SK-N-MC (cell line): ENCODE data around the gene PLXNA2.

Experiments
- DNase-seq: peaks from one replicate; pipeline ENCODE4 v3.0.0-alpha.2; 2011; ENCODE audit warnings: low read depth, low spot score
- H3K27ac ChIP-seq: fragments of 200-600 bp; sonication (generic); 2 replicates; pipeline ENCODE4 v1.5.1; 2016; ENCODE audit warnings: mixed run types
- H3K36me3 ChIP-seq: fragments of 200-600 bp; sonication (generic); 2 replicates; pipeline ENCODE4 v1.6.1; 2017; ENCODE audit warnings: antibody characterized with exemption, low read length, mixed read lengths; ENCODE audit not compliant: insufficient read depth
- H3K4me3 ChIP-seq: fragments of 200-600 bp; sonication (generic); 2 replicates; pipeline ENCODE4 v1.5.1; 2016
- H3K9ac ChIP-seq: fragments of 200-600 bp; sonication (generic); 2 replicates; pipeline ENCODE4 v1.8.0; 2017; ENCODE audit warnings: mixed run types, mixed read lengths; ENCODE audit not compliant: insufficient read length
- H3K9me3 ChIP-seq: fragments of 200-600 bp; sonication (generic); 2 replicates; pipeline ENCODE4 v1.6.1; 2017; ENCODE audit warnings: low read depth, mild to moderate bottlenecking, antibody characterized with exemption, low read length, moderate library complexity, mixed read lengths
- EZH2 ChIP-seq: fragments of 200-600 bp; sonication (generic); IDR thresholded peaks from one replicate; pipeline ENCODE4 v1.6.1; 2017; ENCODE audit warnings: antibody characterized with exemption
- FOXP2 ChIP-seq: optimal IDR thresholded peaks from 2 replicates; pipeline ENCODE3; 2011; ENCODE audit warnings: mild to moderate bottlenecking, moderate library complexity; ENCODE audit not compliant: insufficient read depth; ENCODE audit errors: extremely low read length, control extremely low read depth
- POLR2AphosphoS5 ChIP-seq: IDR thresholded peaks from 2 replicates; pipeline ENCODE4 v1.6.1; 2012; ENCODE audit warnings: mild to moderate bottlenecking, low read depth, low read length, borderline replicate concordance

Gene PLXNA2

GRCh38 chr1:208269338-208269666 lies 25.1 kb upstream of the PLXNA2 start:
- no peak overlapping the region for H3K9ac ChIP-seq
- no peaks in the 10 kb centered on the region for H3K9me3 ChIP-seq
- H3K36me3 ChIP-seq, result no peaks in the 10 kb centered on the region
- H3K4me3 ChIP-seq, result no peak overlapping the region
- no peak overlapping the region for H3K27ac ChIP-seq
- no peak for TF ChIP-seq FOXP2
- TF ChIP-seq EZH2, result no peak
- no peak for TF ChIP-seq POLR2AphosphoS5
- no peak for DNase-seq

GRCh38 chr1:208268541-208269337 lies 24.6 kb upstream of the PLXNA2 start:
- Histone ChIP-seq H3K36me3 (no peaks in the 10 kb centered on the region), H3K9me3 (no peaks in the 10 kb centered on the region)
- TF ChIP-seq POLR2AphosphoS5 (no peak), FOXP2 (no peak), EZH2 (no peak)

GRCh38 chr1:208265525-208265924 lies 21.3 kb upstream of the PLXNA2 start:
- DNase-seq, result no peak
- no peaks in the 10 kb centered on the region for H3K36me3 ChIP-seq
- no peak overlapping the region for H3K9ac ChIP-seq
- no peak overlapping the region for H3K4me3 ChIP-seq
- no peak for TF ChIP-seq POLR2AphosphoS5
- TF ChIP-seq EZH2, result no peak
- TF ChIP-seq FOXP2, result no peak
- no peak overlapping the region for H3K27ac ChIP-seq
- H3K9me3 ChIP-seq, result no peaks in the 10 kb centered on the region

More at GRCh38 chr1:208268541-208269337, 24.6 kb upstream of the PLXNA2 start:
- Histone ChIP-seq H3K27ac (no peak overlapping the region), H3K4me3 (no peak overlapping the region), H3K9ac (no peak overlapping the region)
- no peak for DNase-seq

GRCh38 chr1:208265122-208265469 lies 20.9 kb upstream of the PLXNA2 start:
- TF ChIP-seq FOXP2, result no peak
- TF ChIP-seq EZH2, result no peak
- no peak for TF ChIP-seq POLR2AphosphoS5

GRCh38 chr1:208264469-208265121 lies 20.4 kb upstream of the PLXNA2 start:
- no peak overlapping the region for H3K27ac ChIP-seq
- no peak overlapping the region for H3K4me3 ChIP-seq
- H3K36me3 ChIP-seq, result no peaks in the 10 kb centered on the region
- H3K9me3 ChIP-seq, result no peaks in the 10 kb centered on the region
- no peak for TF ChIP-seq POLR2AphosphoS5
- TF ChIP-seq FOXP2, result no peak
- no peak for TF ChIP-seq EZH2
- no peak overlapping the region for H3K9ac ChIP-seq
- DNase-seq, result no peak

More at GRCh38 chr1:208265122-208265469, 20.9 kb upstream of the PLXNA2 start:
- Histone ChIP-seq H3K4me3 (no peak overlapping the region), H3K27ac (no peak overlapping the region), H3K36me3 (no peaks in the 10 kb centered on the region), H3K9ac (no peak overlapping the region), H3K9me3 (no peaks in the 10 kb centered on the region)
- DNase-seq, result no peak

- no peak for DNase-seq
- TF ChIP-seq POLR2AphosphoS5 (no peak), EZH2 (no peak), FOXP2 (no peak)
- Histone ChIP-seq H3K4me3 (no peak overlapping the region), H3K36me3 (no peaks in the 10 kb centered on the region), H3K27ac (no peak overlapping the region), H3K9ac (no peak overlapping the region), H3K9me3 (no peaks in the 10 kb centered on the region)
Measured at GRCh38 chr1:208261874-208262273, 17.7 kb upstream of the PLXNA2 start.

- Histone ChIP-seq H3K36me3 (no peaks in the 10 kb centered on the region), H3K9ac (no peak overlapping the region), H3K4me3 (no peak overlapping the region), H3K9me3 (no peaks in the 10 kb centered on the region), H3K27ac (no peak overlapping the region)
- no peak for TF ChIP-seq EZH2
- no peak for TF ChIP-seq FOXP2
- TF ChIP-seq POLR2AphosphoS5, result no peak
- no peak for DNase-seq
Measured at GRCh38 chr1:208258277-208258676, 14.1 kb upstream of the PLXNA2 start.

GRCh38 chr1:208257351-208257750 lies 13.2 kb upstream of the PLXNA2 start:
- H3K27ac ChIP-seq, result no peak overlapping the region
- no peaks in the 10 kb centered on the region for H3K36me3 ChIP-seq
- no peak for DNase-seq
- TF ChIP-seq FOXP2 (no peak), POLR2AphosphoS5 (no peak), EZH2 (no peak)
- H3K9ac ChIP-seq, result no peak overlapping the region
- no peak overlapping the region for H3K4me3 ChIP-seq
- no peaks in the 10 kb centered on the region for H3K9me3 ChIP-seq

GRCh38 chr1:208256556-208256955 lies 12.4 kb upstream of the PLXNA2 start:
- H3K9ac ChIP-seq, result no peak overlapping the region
- H3K4me3 ChIP-seq, result no peak overlapping the region
- H3K27ac ChIP-seq, result no peak overlapping the region
- DNase-seq, result no peak
- H3K9me3 ChIP-seq, result no peaks in the 10 kb centered on the region
- H3K36me3 ChIP-seq, result no peaks in the 10 kb centered on the region
- no peak for TF ChIP-seq EZH2
- no peak for TF ChIP-seq FOXP2
- TF ChIP-seq POLR2AphosphoS5, result no peak
